Thoracic aorta (tissue), 2 donors: ENCODE measurements around the gene CCDC136. TPM values are rescaled to one million over a fixed set of nuclear protein-coding genes. Genes with fewer than 3 reads are reported as not detected.

Source experiments
- ATAC-seq: fragments of 150-250 bp; one replicate; pipeline ENCODE4 v1.8.0; 2017; ENCODE audit warnings: low read depth; ENCODE audit not compliant: insufficient number of reproducible peaks, low FRiP score
- DNase-seq: peaks from one replicate; pipeline ENCODE4 v3.0.0-alpha.2; 2020; ENCODE audit warnings: low spot score
- H3K27ac ChIP-seq, 2 donors: fragments of 200-600 bp; sonication (generic); 1 replicate in 1 of 2; 2 replicates in 1 of 2; pipeline ENCODE4 v1.5.1; 2016; ENCODE audit warnings: mild to moderate bottlenecking in 2 of 2, moderate library complexity in 2 of 2
- H3K27me3 ChIP-seq: fragments of 200-600 bp; sonication (generic); replicated peaks from 2 replicates; pipeline ENCODE4 v1.6.0; 2016; ENCODE audit warnings: mild to moderate bottlenecking; ENCODE audit not compliant: insufficient read depth
- H3K36me3 ChIP-seq: fragments of 200-600 bp; sonication (generic); one replicate; pipeline ENCODE4 v1.5.1; 2016
- H3K4me1 ChIP-seq, 2 donors: fragments of 200-600 bp; sonication (generic); 1 replicate in 1 of 2; 2 replicates in 1 of 2; pipeline versions ENCODE4 v1.5.1 to v1.6.0; 2016; ENCODE audit warnings: low read depth in 2 of 2, mild to moderate bottlenecking in 1 of 2; ENCODE audit not compliant: control insufficient read depth in 1 of 2
- H3K4me3 ChIP-seq: fragments of 200-600 bp; sonication (generic); 2 replicates; pipeline ENCODE4 v1.5.1; 2016; ENCODE audit warnings: mild to moderate bottlenecking
- H3K9me3 ChIP-seq: fragments of 200-600 bp; sonication (generic); 2 replicates; pipeline ENCODE4 v1.5.1; 2016
- CTCF ChIP-seq: fragments of 200-600 bp; sonication (generic); IDR thresholded peaks from one replicate; pipeline ENCODE4 v1.5.1; 2019; ENCODE audit warnings: antibody characterized with exemption
- total RNA-seq, 2 donors: library from RNA; depleted of rRNA; stranded (reverse); fragments of >200 nt; gene quantifications; one replicate each; pipeline versions ENCODE4 v1.1.0 to v1.2.3, GENCODE V29; 2016

Gene CCDC136
- total RNA-seq, 2 donors from 2014 or later = 29.3 to 34.7 TPM

- H3K27ac ChIP-seq = no peak overlapping the region
- ATAC-seq = no peak
- no peak for DNase-seq
- H3K36me3 ChIP-seq = peaks cover 6% of the 10 kb centered on the region
- no peak overlapping the region for H3K4me3 ChIP-seq
- no peak for TF ChIP-seq CTCF
- H3K27me3 ChIP-seq = no peaks in the 10 kb centered on the region
- no peaks in the 10 kb centered on the region for H3K4me1 ChIP-seq
- no peaks in the 10 kb centered on the region for H3K9me3 ChIP-seq
Observed at GRCh38 chr7:128811631-128812430, 20.1 kb downstream of the CCDC136 start.

GRCh38 chr7:128812514-128813168, 20.9 kb downstream of the CCDC136 start:
- ATAC-seq (no peak), DNase-seq (no peak)
- Histone ChIP-seq H3K27ac (no peak overlapping the region), H3K9me3 (no peaks in the 10 kb centered on the region), H3K4me3 (no peak overlapping the region), H3K4me1 (no peaks in the 10 kb centered on the region), H3K27me3 (no peaks in the 10 kb centered on the region), H3K36me3 (peaks cover 6% of the 10 kb centered on the region)
- no peak for TF ChIP-seq CTCF

- ATAC-seq (no peak), DNase-seq (no peak)
- Histone ChIP-seq H3K4me3 (no peak overlapping the region), H3K27me3 (no peaks in the 10 kb centered on the region), H3K36me3 (peaks cover 6% of the 10 kb centered on the region), H3K4me1 (no peaks in the 10 kb centered on the region), H3K9me3 (no peaks in the 10 kb centered on the region), H3K27ac (no peak overlapping the region)
- no peak for TF ChIP-seq CTCF
Observed at GRCh38 chr7:128814499-128814898, 22.7 kb downstream of the CCDC136 start.

- Histone ChIP-seq H3K4me1 (no peaks in the 10 kb centered on the region), H3K27me3 (no peaks in the 10 kb centered on the region), H3K4me3 (no peak overlapping the region), H3K9me3 (no peaks in the 10 kb centered on the region), H3K27ac (no peak overlapping the region), H3K36me3 (peaks cover under 1% of the 10 kb centered on the region)
- ATAC-seq (no peak), DNase-seq (no peak)
- no peak for TF ChIP-seq CTCF
Observed at GRCh38 chr7:128815289-128815942, 23.6 kb downstream of the CCDC136 start.

GRCh38 chr7:128818694-128819093, 26.9 kb downstream of the CCDC136 start:
- Histone ChIP-seq H3K9me3 (no peaks in the 10 kb centered on the region), H3K27ac (no peak overlapping the region), H3K4me3 (no peak overlapping the region), H3K36me3 (no peaks in the 10 kb centered on the region), H3K27me3 (no peaks in the 10 kb centered on the region), H3K4me1 (no peaks in the 10 kb centered on the region)
- DNase-seq = no peak
- ATAC-seq = no peak
- no peak for TF ChIP-seq CTCF
